ENCODE data around the gene SUPT16H. TPM values are rescaled to one million over a fixed set of nuclear protein-coding genes. Genes with fewer than 3 reads are reported as not detected.
A peak's percentile ranks its signal among the peaks of the same experiment; 100 is the strongest.

The SUPT16H gene
- polyA plus RNA-seq (2013, experiment 1 of 4), result 280 TPM
- 269 TPM for polyA plus RNA-seq (2013, experiment 2 of 4)
- polyA plus RNA-seq (2013, experiment 3 of 4), result 178 TPM
- polyA plus RNA-seq (2013, experiment 4 of 4), result 190 TPM

DNA sequence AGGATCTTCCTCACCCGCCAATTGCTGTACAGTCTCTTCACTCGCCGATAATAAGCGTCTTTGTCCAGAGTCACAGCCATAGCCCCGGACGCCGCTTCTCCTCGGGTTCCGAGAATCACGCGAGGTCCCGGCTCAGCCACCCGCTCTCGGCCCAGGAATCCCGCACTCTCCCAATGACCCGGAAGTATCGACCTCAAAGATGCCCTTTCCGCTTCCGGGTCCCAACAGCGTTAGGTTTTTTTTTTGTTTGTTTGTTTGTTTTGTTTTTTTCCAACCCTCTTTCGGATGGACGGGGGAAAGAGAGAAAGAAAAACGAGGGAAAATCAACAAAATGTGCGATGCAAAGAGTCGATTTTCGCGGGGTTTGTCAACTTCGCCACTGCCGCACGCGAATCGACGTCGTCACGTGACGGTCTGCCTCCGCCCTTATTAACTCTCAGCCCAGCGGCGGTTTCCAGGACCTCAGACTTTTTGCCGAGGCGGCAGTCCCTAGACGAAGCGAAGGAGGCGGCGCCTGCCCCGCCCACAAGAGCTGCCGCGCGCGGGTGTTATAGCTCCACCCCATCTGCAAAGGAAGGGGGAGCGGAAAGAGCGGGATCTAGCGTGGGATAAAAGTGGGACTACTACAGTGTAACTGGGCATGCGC lies at the start of gene SUPT16H:
SUPT16H (minus strand) TSS at position 172 of the 646 bp plus-strand sequence; CDS start at position 80, 92 bp downstream.
- 0% methylated on average over 54 of the region's 54 CpGs for WGBS, 2 experiments
- H3K36me3 ChIP-seq (ENCODE audit: control insufficient read depth, insufficient read depth, low read length), result peaks cover 20% of the 10 kb centered on the region
- peak within 1 kb of the TSS; percentile 78 for H3K4me3 ChIP-seq (ENCODE audit: insufficient read depth, low read depth, low read length)
- peak within 1 kb of the TSS; percentile 75 for H3K27ac ChIP-seq (ENCODE audit: insufficient read depth, low read depth, low read length, poor library complexity, severe bottlenecking)
- no peaks in the 10 kb centered on the region for H3K9me3 ChIP-seq (ENCODE audit: control insufficient read depth, low read length)
- no peaks in the 10 kb centered on the region for H3K27me3 ChIP-seq (ENCODE audit: control insufficient read depth, insufficient read depth, low read length, poor library complexity, severe bottlenecking)
- peaks cover 8% of the 10 kb centered on the region for H3K4me1 ChIP-seq (ENCODE audit: control insufficient read depth, insufficient read depth, low read length)

DNA sequence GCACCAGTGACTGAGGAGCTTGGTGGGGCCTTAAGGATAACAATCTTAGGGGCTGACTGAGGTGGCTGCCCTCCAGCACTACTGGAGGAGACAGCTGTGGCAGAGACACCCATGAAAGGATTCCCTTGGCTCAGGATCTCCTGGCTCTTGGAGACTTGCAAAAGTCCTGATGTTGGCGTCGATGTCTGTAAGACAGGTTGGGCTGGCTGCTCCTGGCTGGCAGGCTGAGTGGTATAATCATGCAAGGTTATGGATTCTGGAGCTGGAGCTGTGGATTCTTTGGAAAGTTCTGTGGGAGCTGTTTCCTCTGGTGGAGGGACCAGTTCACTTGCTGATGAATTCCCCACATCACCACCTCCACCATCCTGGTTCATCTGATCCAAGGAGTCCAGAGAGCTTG lies 47.3 kb upstream of the SUPT16H start:
- Histone ChIP-seq H3K4me1 (ENCODE audit: control insufficient read depth, insufficient read depth, low read length) (peaks cover 5% of the 10 kb centered on the region), H3K9me3 (ENCODE audit: control insufficient read depth, low read length) (no peaks in the 10 kb centered on the region), H3K4me3 (ENCODE audit: insufficient read depth, low read depth, low read length) (no peak overlapping the region), H3K36me3 (ENCODE audit: control insufficient read depth, insufficient read depth, low read length) (peaks cover 54% of the 10 kb centered on the region), H3K27me3 (ENCODE audit: control insufficient read depth, insufficient read depth, low read length, poor library complexity, severe bottlenecking) (no peaks in the 10 kb centered on the region), H3K27ac (ENCODE audit: insufficient read depth, low read depth, low read length, poor library complexity, severe bottlenecking) (no peak overlapping the region)
- 93 to 99% methylated on average over 2 of the region's 2 CpGs for WGBS, 2 experiments

DNA sequence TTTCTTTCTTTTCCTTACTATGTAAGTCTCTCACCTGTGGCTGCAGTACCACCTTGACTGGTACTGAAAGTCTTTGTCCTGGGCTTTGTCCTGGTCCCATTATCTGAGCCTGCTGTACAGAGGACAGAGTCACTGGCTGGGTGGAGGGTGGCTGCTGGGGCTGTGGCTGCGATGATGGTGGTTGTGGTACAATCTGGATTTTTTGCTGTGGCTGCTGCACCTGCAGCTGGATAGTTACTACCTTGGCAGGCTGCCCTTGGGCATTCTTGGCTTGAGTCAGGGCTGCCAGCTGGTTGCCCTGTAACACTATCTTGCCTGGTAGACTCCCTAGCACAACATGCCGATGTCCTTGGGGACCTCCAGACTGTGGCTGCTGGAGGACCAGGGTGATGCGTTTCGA lies 45.1 kb upstream of the SUPT16H start:
- H3K27me3 ChIP-seq (ENCODE audit: control insufficient read depth, insufficient read depth, low read length, poor library complexity, severe bottlenecking), result no peaks in the 10 kb centered on the region
- WGBS, 2 experiments, result 88 to 96% methylated on average over 2 to 4 of the region's 4 CpGs
- H3K4me3 ChIP-seq (ENCODE audit: insufficient read depth, low read depth, low read length), result no peak overlapping the region
- no peak overlapping the region for H3K27ac ChIP-seq (ENCODE audit: insufficient read depth, low read depth, low read length, poor library complexity, severe bottlenecking)
- peaks cover 71% of the 10 kb centered on the region for H3K36me3 ChIP-seq (ENCODE audit: control insufficient read depth, insufficient read depth, low read length)
- H3K4me1 ChIP-seq (ENCODE audit: control insufficient read depth, insufficient read depth, low read length), result no peaks in the 10 kb centered on the region
- H3K9me3 ChIP-seq (ENCODE audit: control insufficient read depth, low read length), result no peaks in the 10 kb centered on the region

DNA sequence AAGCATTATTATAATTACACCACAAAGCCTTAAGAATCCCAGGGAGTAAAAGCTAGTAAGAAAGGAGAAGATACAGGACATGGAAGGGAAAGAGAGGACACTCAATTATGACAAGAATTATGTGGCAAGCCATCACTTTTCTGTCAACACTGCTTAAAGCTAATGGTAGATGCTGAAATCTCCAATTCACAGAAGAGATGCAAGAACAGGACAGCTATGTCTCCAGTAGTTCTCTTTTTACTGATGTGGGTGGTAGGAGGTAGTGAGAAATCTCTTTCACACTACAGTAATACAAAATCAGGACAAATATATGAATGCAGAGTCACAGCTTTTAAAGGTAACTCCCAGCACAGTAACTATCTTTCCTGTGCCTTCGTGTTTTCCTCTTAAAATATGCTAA lies 42.9 kb upstream of the SUPT16H start:
- no peak overlapping the region for H3K27ac ChIP-seq (ENCODE audit: insufficient read depth, low read depth, low read length, poor library complexity, severe bottlenecking)
- no peaks in the 10 kb centered on the region for H3K9me3 ChIP-seq (ENCODE audit: control insufficient read depth, low read length)
- H3K27me3 ChIP-seq (ENCODE audit: control insufficient read depth, insufficient read depth, low read length, poor library complexity, severe bottlenecking), result no peaks in the 10 kb centered on the region
- WGBS, 2 experiments, result 94 to 100% methylated on average over 1 of the region's 1 CpG
- no peaks in the 10 kb centered on the region for H3K4me1 ChIP-seq (ENCODE audit: control insufficient read depth, insufficient read depth, low read length)
- no peak overlapping the region for H3K4me3 ChIP-seq (ENCODE audit: insufficient read depth, low read depth, low read length)
- H3K36me3 ChIP-seq (ENCODE audit: control insufficient read depth, insufficient read depth, low read length), result peaks cover 83% of the 10 kb centered on the region

DNA sequence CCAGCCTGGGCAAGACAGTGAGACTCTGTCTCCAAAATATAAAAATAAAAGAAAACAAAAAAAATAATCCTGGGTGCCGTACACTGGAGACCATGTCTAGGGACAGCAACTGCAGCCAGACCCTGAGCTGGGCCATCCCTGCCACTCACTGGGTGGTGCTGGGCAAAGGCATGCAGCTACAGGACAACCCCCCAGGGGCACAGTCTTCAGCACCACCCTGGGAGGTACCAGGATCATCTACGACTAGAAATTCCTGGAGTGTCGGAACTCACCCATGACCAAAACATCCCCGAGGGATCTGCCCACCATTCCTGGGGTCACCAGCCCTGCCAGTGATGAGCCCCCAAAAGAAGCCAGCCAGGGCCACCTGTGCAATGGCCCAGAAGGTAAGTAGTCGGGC lies 35.7 kb upstream of the SUPT16H start:
- H3K9me3 ChIP-seq (ENCODE audit: control insufficient read depth, low read length), result no peaks in the 10 kb centered on the region
- H3K36me3 ChIP-seq (ENCODE audit: control insufficient read depth, insufficient read depth, low read length), result peaks cover 46% of the 10 kb centered on the region
- no peak overlapping the region for H3K4me3 ChIP-seq (ENCODE audit: insufficient read depth, low read depth, low read length)
- H3K4me1 ChIP-seq (ENCODE audit: control insufficient read depth, insufficient read depth, low read length), result no peaks in the 10 kb centered on the region
- no peaks in the 10 kb centered on the region for H3K27me3 ChIP-seq (ENCODE audit: control insufficient read depth, insufficient read depth, low read length, poor library complexity, severe bottlenecking)
- H3K27ac ChIP-seq (ENCODE audit: insufficient read depth, low read depth, low read length, poor library complexity, severe bottlenecking), result no peak overlapping the region
- 94 to 95% methylated on average over 5 of the region's 5 CpGs for WGBS, 2 experiments

DNA sequence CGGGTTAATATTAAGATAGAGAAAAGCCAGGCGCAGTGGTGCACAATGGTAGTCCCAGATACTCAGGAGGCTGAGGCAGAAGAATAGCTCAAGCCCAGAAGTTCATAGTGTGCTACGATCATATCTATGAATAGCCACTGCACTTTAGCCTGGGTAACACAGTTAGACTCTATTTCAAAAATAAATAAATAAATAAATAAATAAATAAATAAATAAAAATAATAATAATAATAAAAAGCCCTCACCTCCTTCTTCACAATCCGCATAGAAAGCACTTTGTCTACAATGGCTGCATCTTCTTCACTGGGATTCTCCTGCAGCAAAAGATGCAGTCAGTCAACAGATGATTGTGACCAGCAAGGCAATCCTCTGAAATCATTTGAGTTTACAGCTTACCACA lies 31.5 kb upstream of the SUPT16H start:
- no peak overlapping the region for H3K4me3 ChIP-seq (ENCODE audit: insufficient read depth, low read depth, low read length)
- no peaks in the 10 kb centered on the region for H3K27me3 ChIP-seq (ENCODE audit: control insufficient read depth, insufficient read depth, low read length, poor library complexity, severe bottlenecking)
- WGBS, 2 experiments, result 95 to 96% methylated on average over 4 of the region's 4 CpGs
- no peaks in the 10 kb centered on the region for H3K4me1 ChIP-seq (ENCODE audit: control insufficient read depth, insufficient read depth, low read length)
- H3K36me3 ChIP-seq (ENCODE audit: control insufficient read depth, insufficient read depth, low read length), result peaks cover 53% of the 10 kb centered on the region
- no peak overlapping the region for H3K27ac ChIP-seq (ENCODE audit: insufficient read depth, low read depth, low read length, poor library complexity, severe bottlenecking)
- H3K9me3 ChIP-seq (ENCODE audit: control insufficient read depth, low read length), result no peaks in the 10 kb centered on the region

DNA sequence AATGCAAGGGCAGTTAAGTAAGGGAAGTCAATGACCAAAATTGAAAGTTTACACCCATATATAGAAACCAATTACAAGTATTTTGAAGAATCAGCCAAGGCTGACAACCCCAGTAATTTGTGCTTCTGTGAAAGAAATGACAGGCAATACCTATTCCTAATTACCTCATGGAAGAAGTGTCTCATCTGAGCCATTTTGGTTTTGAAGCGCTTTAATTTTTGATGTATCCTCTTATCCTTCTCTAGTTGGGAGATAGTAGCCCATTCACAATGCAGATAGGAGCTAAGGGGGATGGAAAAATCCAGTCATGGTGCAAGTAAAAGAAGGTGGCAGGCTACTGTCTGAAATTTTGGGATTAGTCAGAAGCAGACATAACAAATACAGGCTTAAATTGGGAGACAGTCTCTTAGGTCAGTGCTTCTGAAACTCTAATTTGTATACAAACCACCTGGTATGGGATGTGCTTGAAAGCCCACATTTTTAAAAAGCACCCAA lies 30.4 kb upstream of the SUPT16H start:
- peaks cover 64% of the 10 kb centered on the region for H3K36me3 ChIP-seq (ENCODE audit: control insufficient read depth, insufficient read depth, low read length)
- H3K27ac ChIP-seq (ENCODE audit: insufficient read depth, low read depth, low read length, poor library complexity, severe bottlenecking), result no peak overlapping the region
- H3K4me3 ChIP-seq (ENCODE audit: insufficient read depth, low read depth, low read length), result no peak overlapping the region
- no peaks in the 10 kb centered on the region for H3K4me1 ChIP-seq (ENCODE audit: control insufficient read depth, insufficient read depth, low read length)
- 85 to 100% methylated on average over 1 of the region's 1 CpG for WGBS, 2 experiments
- no peaks in the 10 kb centered on the region for H3K9me3 ChIP-seq (ENCODE audit: control insufficient read depth, low read length)
- no peaks in the 10 kb centered on the region for H3K27me3 ChIP-seq (ENCODE audit: control insufficient read depth, insufficient read depth, low read length, poor library complexity, severe bottlenecking)

DNA sequence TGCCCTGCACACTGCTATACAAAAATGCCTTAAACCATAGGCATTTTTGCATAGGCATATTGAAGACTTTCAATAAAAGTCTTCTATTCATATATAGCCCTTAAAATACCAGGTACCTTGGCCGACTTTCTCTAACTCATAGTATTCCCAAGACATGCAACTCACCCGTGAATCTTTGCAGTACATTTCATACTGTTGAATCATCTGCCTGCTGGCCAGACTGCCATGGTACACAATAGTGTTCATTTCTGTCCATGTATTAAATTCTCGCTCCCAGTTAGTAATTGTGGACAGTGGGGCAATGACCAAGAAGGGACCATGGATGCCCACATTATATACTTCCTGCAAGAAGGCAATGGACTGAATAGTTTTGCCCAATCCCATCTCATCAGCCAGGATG lies 24.3 kb upstream of the SUPT16H start:
- WGBS, 2 experiments, result 92 to 95% methylated on average over 3 of the region's 3 CpGs
- Histone ChIP-seq H3K9me3 (ENCODE audit: control insufficient read depth, low read length) (no peaks in the 10 kb centered on the region), H3K27ac (ENCODE audit: insufficient read depth, low read depth, low read length, poor library complexity, severe bottlenecking) (no peak overlapping the region), H3K4me3 (ENCODE audit: insufficient read depth, low read depth, low read length) (no peak overlapping the region), H3K27me3 (ENCODE audit: control insufficient read depth, insufficient read depth, low read length, poor library complexity, severe bottlenecking) (no peaks in the 10 kb centered on the region), H3K4me1 (ENCODE audit: control insufficient read depth, insufficient read depth, low read length) (no peaks in the 10 kb centered on the region), H3K36me3 (ENCODE audit: control insufficient read depth, insufficient read depth, low read length) (peaks cover 76% of the 10 kb centered on the region)

DNA sequence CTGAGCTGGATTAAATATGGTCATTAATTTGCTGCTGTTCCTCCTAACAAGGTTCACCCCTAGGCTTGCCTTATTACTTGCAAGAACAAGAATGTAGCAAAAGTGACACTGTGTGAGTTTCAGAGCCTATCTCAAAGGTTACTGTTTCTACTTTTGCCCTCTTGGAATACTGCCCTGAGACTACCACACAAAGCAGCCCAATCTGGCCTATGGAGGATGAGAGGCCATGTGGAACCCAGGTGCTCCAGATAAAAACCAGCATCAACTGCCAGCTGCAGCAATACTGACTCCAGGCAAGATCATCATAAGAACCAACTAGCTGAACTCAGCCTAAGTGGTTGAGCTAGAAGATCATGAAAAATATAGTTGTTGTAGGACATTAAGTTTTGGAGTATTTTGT lies 22.4 kb upstream of the SUPT16H start:
- H3K4me1 ChIP-seq (ENCODE audit: control insufficient read depth, insufficient read depth, low read length), result no peaks in the 10 kb centered on the region
- H3K36me3 ChIP-seq (ENCODE audit: control insufficient read depth, insufficient read depth, low read length), result peaks cover 80% of the 10 kb centered on the region
- H3K9me3 ChIP-seq (ENCODE audit: control insufficient read depth, low read length), result no peaks in the 10 kb centered on the region
- no peak overlapping the region for H3K27ac ChIP-seq (ENCODE audit: insufficient read depth, low read depth, low read length, poor library complexity, severe bottlenecking)
- no peaks in the 10 kb centered on the region for H3K27me3 ChIP-seq (ENCODE audit: control insufficient read depth, insufficient read depth, low read length, poor library complexity, severe bottlenecking)
- no peak overlapping the region for H3K4me3 ChIP-seq (ENCODE audit: insufficient read depth, low read depth, low read length)

DNA sequence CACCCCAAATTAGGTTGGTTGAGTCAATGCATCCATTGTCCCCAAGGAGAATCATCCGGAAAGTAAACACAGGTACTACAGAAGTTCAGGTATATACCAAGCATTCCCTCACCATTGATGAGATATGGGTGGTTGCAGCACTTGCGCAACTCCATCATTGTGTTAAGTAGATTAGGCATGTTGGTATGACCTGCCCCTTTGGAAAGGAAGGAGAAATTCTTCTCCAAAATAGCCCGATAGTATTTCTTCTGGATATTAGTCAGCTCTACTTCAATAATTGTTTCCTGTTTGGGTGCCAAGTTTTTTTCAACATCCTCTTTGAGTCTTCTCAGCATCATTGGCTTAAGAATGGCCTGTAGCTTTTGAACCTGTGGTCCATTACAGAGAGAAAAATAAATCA lies 21.3 kb upstream of the SUPT16H start:
- H3K27me3 ChIP-seq (ENCODE audit: control insufficient read depth, insufficient read depth, low read length, poor library complexity, severe bottlenecking), result no peaks in the 10 kb centered on the region
- no peak overlapping the region for H3K4me3 ChIP-seq (ENCODE audit: insufficient read depth, low read depth, low read length)
- no peaks in the 10 kb centered on the region for H3K4me1 ChIP-seq (ENCODE audit: control insufficient read depth, insufficient read depth, low read length)
- H3K9me3 ChIP-seq (ENCODE audit: control insufficient read depth, low read length), result no peaks in the 10 kb centered on the region
- peaks cover 81% of the 10 kb centered on the region for H3K36me3 ChIP-seq (ENCODE audit: control insufficient read depth, insufficient read depth, low read length)
- 97 to 100% methylated on average over 3 of the region's 3 CpGs for WGBS, 2 experiments
- H3K27ac ChIP-seq (ENCODE audit: insufficient read depth, low read depth, low read length, poor library complexity, severe bottlenecking), result no peak overlapping the region
